Panc1 (cell line): ENCODE measurements around the gene CEP170.

ENCODE experiments used
- POLR2AphosphoS5 ChIP-seq: IDR thresholded peaks from 2 replicates; pipeline ENCODE4 v1.6.1; 2012; ENCODE audit warnings: mild to moderate bottlenecking, low read depth, low read length, moderate library complexity
- TF ChIP-seq, protein P1 (sequence below): fragments of 450-650 bp; IDR thresholded peaks from 2 replicates; pipeline ENCODE4 v1.5.1; 2017; ENCODE audit warnings: mild to moderate bottlenecking

DNA sequence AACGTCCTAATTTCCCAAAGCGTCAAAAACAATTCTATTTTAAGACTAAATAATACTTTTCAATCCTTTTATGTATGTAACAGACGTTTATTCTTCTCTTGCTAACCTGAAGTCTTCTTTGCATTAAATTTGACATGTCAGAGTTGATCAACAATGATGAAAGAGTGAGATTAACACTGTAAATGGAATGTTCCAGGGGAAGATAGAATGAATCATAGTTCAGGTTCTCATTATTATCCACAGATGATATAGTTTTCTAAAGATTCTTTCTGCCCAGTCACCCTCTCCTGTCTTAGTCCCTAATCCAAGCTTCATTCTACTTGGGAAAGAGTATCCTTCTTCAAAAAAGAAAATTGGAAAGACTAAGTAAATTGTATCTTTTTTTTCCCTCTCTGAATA is 39.6 kb upstream of the CEP170 start:
- TF ChIP-seq, protein P1, sequence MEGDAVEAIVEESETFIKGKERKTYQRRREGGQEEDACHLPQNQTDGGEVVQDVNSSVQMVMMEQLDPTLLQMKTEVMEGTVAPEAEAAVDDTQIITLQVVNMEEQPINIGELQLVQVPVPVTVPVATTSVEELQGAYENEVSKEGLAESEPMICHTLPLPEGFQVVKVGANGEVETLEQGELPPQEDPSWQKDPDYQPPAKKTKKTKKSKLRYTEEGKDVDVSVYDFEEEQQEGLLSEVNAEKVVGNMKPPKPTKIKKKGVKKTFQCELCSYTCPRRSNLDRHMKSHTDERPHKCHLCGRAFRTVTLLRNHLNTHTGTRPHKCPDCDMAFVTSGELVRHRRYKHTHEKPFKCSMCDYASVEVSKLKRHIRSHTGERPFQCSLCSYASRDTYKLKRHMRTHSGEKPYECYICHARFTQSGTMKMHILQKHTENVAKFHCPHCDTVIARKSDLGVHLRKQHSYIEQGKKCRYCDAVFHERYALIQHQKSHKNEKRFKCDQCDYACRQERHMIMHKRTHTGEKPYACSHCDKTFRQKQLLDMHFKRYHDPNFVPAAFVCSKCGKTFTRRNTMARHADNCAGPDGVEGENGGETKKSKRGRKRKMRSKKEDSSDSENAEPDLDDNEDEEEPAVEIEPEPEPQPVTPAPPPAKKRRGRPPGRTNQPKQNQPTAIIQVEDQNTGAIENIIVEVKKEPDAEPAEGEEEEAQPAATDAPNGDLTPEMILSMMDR = no peak
- no peak for TF ChIP-seq POLR2AphosphoS5
